K562 (cell line): Measurements from ENCODE around the gene CCDC28B. TPM values are rescaled to one million over a fixed set of nuclear protein-coding genes. Genes with fewer than 3 reads are reported as not detected.

Experiments
- EP400 ChIP-seq: fragments of 450-650 bp; IDR thresholded peaks from 2 replicates; pipeline ENCODE4 v1.6.1; 2017; ENCODE audit warnings: antibody characterized with exemption, mild to moderate bottlenecking, moderate library complexity
- FOXJ3 ChIP-seq: sonication (generic); formaldehyde crosslinking; IDR thresholded peaks from 2 replicates; pipeline ENCODE4 v1.4.0; 2020; ENCODE audit warnings: mild to moderate bottlenecking, missing genetic modification reagents
- KLF10 ChIP-seq: fragments of 250-450 bp; sonication (Bioruptor Pico); IDR thresholded peaks from 2 replicates; pipeline ENCODE4 v1.6.1; 2021; ENCODE audit warnings: matching md5 sums
- MXD1 ChIP-seq: fragments of 250-450 bp; sonication (Bioruptor Pico); IDR thresholded peaks from 2 replicates; pipeline ENCODE4 v1.8.0; 2021; ENCODE audit warnings: borderline replicate concordance, mild to moderate bottlenecking, moderate library complexity; ENCODE audit not compliant: poor library complexity, severe bottlenecking
- NCOA2 ChIP-seq, 2 experiments: fragments of 450-650 bp; IDR thresholded peaks; 2 replicates each; pipeline ENCODE4 v1.6.1; 2018; ENCODE audit warnings: mild to moderate bottlenecking in 2 of 2, moderate library complexity in 1 of 2; ENCODE audit not compliant: partially characterized antibody in 2 of 2
- SP1 ChIP-seq: sonication (generic); formaldehyde crosslinking; IDR thresholded peaks from 2 replicates; pipeline ENCODE4 v1.8.1; 2022; ENCODE audit warnings: mild to moderate bottlenecking, missing genetic modification reagents
- TEAD4 ChIP-seq, 2 experiments: sonication (generic) in 1 of 2; formaldehyde crosslinking in 1 of 2; IDR thresholded peaks; 2 replicates each; pipeline versions ENCODE4 v1.6.1 to v1.8.0; 2012 to 2022; ENCODE audit warnings: borderline replicate concordance in 1 of 2, inconsistent platforms in 1 of 2, low read length in 1 of 2, mild to moderate bottlenecking in 1 of 2, missing genetic modification reagents in 1 of 2
- TGIF2 ChIP-seq: sonication (generic); formaldehyde crosslinking; IDR thresholded peaks from 2 replicates; pipeline ENCODE4 v1.8.1; 2022; ENCODE audit warnings: mild to moderate bottlenecking, missing genetic modification reagents, moderate library complexity
- THAP12 ChIP-seq: fragments of 250-450 bp; sonication (Bioruptor Pico); IDR thresholded peaks from 2 replicates; pipeline ENCODE4 v1.9.0; 2021; ENCODE audit warnings: mild to moderate bottlenecking, inconsistent platforms
- THRAP3 ChIP-seq: fragments of 450-650 bp; IDR thresholded peaks from 2 replicates; pipeline ENCODE4 v1.6.1; 2016; ENCODE audit warnings: mild to moderate bottlenecking, inconsistent platforms, borderline replicate concordance
- ZBTB11 ChIP-seq, 3 experiments: fragments of 200-800 bp in 1 of 3; fragments of 250-450 bp in 1 of 3; fragments of 450-650 bp in 1 of 3; sonication (Bioruptor Pico) in 1 of 3; sonication (Bioruptor generic) in 1 of 3; formaldehyde crosslinking in 1 of 3; IDR thresholded peaks; 2 replicates each; pipeline versions ENCODE4 v1.6.1 to v1.8.0; 2016 to 2022; ENCODE audit warnings: mild to moderate bottlenecking in 2 of 3, missing genetic modification characterization in 2 of 3, missing compliant biosample characterization in 1 of 3, moderate library complexity in 1 of 3
- ZNF174 ChIP-seq: fragments of 250-450 bp; sonication (Bioruptor Pico); IDR thresholded peaks from 2 replicates; pipeline ENCODE4 v1.4.0; 2020; ENCODE audit warnings: mild to moderate bottlenecking
- ZNF561 ChIP-seq: fragments of 450-650 bp; formaldehyde crosslinking; conservative IDR thresholded peaks from 2 replicates; pipeline ENCODE4 v1.4.0; 2020; ENCODE audit warnings: mild to moderate bottlenecking, moderate library complexity
- ZNF766 ChIP-seq: fragments of 200-800 bp; sonication (Bioruptor generic); conservative IDR thresholded peaks from 2 replicates; pipeline ENCODE4 v1.6.1; 2016; ENCODE audit warnings: missing genetic modification characterization, missing compliant biosample characterization
- polyA plus RNA-seq, 8 experiments: library from polyadenylated mRNA; depleted of rRNA in 4 of 8; stranded (reverse) in 5 of 8; unstranded in 3 of 8; fragments of >200 nt; fragmentation: Nextera tagmentation in 2 of 8; fragmentation: Illumina TruSeq in 1 of 8; extraction: Ambion mirVana in 2 of 8; extraction: Trizol in 1 of 8; gene quantifications; 2 replicates each; pipeline versions ENCODE4 v1.2.1 to v1.2.3, GENCODE V29; 2011 to 2014; ENCODE audit warnings: inconsistent platforms in 1 of 8, missing spikeins in 1 of 8
- total RNA-seq, 7 experiments: library from RNA; depleted of rRNA in 6 of 7; stranded (reverse); fragments of >200 nt in 6 of 7; fragmentation: Illumina TruSeq in 2 of 7; extraction: Trizol in 2 of 7; gene quantifications; 2 replicates each; pipeline versions ENCODE4 v1.2.1 to v1.2.3, GENCODE V29; 2011 to 2021; ENCODE audit warnings: low replicate concordance in 1 of 7
- TF ChIP-seq, protein P1 (sequence below): sonication (generic); formaldehyde crosslinking; IDR thresholded peaks from 2 replicates; pipeline ENCODE4 v1.5.0; 2020; ENCODE audit warnings: missing genetic modification reagents
- TF ChIP-seq, protein P2 (sequence below): sonication (generic); formaldehyde crosslinking; IDR thresholded peaks from 2 replicates; pipeline ENCODE4 v1.9.0; 2022; ENCODE audit warnings: mild to moderate bottlenecking, missing genetic modification reagents
- TF ChIP-seq, protein P3 (sequence below): fragments of 450-650 bp; conservative IDR thresholded peaks from 2 replicates; pipeline ENCODE4 v1.6.1; 2016; ENCODE audit warnings: missing genetic modification characterization, low read depth, mild to moderate bottlenecking, missing compliant biosample characterization, moderate library complexity

The CCDC28B gene
- total and polyA plus RNA-seq, 9 of the 15 experiments (the other 6 are each of a cell fraction or from before 2014, with no cell fraction given): 5.7 to 54.5 (median 31.7) TPM

GRCh38 chr1:32179443-32180185 is 20.8 kb upstream of the CCDC28B start, which contains the start of gene TXLNA (continued):
- TF ChIP-seq, protein P1, sequence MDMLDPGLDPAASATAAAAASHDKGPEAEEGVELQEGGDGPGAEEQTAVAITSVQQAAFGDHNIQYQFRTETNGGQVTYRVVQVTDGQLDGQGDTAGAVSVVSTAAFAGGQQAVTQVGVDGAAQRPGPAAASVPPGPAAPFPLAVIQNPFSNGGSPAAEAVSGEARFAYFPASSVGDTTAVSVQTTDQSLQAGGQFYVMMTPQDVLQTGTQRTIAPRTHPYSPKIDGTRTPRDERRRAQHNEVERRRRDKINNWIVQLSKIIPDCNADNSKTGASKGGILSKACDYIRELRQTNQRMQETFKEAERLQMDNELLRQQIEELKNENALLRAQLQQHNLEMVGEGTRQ (CRISPR knock-in tag): 0 out of 2 replicates have a peak, but pooled peaks have one; percentile 43
- TF ChIP-seq, protein P2, sequence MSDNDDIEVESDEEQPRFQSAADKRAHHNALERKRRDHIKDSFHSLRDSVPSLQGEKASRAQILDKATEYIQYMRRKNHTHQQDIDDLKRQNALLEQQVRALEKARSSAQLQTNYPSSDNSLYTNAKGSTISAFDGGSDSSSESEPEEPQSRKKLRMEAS (CRISPR knock-in tag): peak; percentile 89; the same call in 1 of the 2 replicates
- TF ChIP-seq TGIF2 (peak; percentile 34; the same call in 1 of the 2 replicates), TEAD4 (IDR thresholded peaks at IDR 0.05; ENCODE audit: low read length) (peak; percentile 8; the same call in 1 of the 2 replicates), TEAD4 (CRISPR knock-in tag; IDR thresholded peaks at IDR 0.05; ENCODE audit: borderline replicate concordance) (no peak), ZNF766 (CRISPR knock-in tag) (peak; percentile 53; the same call in 1 of the 2 replicates), SP1 (CRISPR knock-in tag) (peak; percentile 88), NCOA2 (IDR thresholded peaks at IDR 0.05; ENCODE audit: partially characterized antibody in 2 of 2) (no peak), KLF10 (no peak), MXD1 (CRISPR knock-in tag) (peak; percentile 82), THAP12 (CRISPR knock-in tag) (no peak), FOXJ3 (CRISPR knock-in tag) (no peak), ZBTB11 (CRISPR knock-in tag; IDR thresholded peaks at IDR 0.05) (peak in 2 of 3 experiments; percentile 44 to 94; a peak in 3 of 6 replicates), EP400 (peak; percentile 98), ZNF561 (CRISPR knock-in tag) (no peak), ZNF174 (CRISPR knock-in tag) (0 out of 2 replicates have a peak, but pooled peaks have one; percentile 21), THRAP3 (no peak)
- TF ChIP-seq, protein P3, sequence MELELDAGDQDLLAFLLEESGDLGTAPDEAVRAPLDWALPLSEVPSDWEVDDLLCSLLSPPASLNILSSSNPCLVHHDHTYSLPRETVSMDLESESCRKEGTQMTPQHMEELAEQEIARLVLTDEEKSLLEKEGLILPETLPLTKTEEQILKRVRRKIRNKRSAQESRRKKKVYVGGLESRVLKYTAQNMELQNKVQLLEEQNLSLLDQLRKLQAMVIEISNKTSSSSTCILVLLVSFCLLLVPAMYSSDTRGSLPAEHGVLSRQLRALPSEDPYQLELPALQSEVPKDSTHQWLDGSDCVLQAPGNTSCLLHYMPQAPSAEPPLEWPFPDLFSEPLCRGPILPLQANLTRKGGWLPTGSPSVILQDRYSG: peak; percentile 87
